Neural crest cell (in vitro differentiated cells): ENCODE data around the gene RHBDL1. TPM values are rescaled to one million over a fixed set of nuclear protein-coding genes. Genes with fewer than 3 reads are reported as not detected.

ENCODE experiments used
- DNase-seq: peaks from one replicate; pipeline ENCODE4 v3.0.0; 2021; ENCODE audit warnings: low read depth, mixed read lengths, low spot score
- H3K27ac Mint-ChIP-seq: one replicate; pipeline ENCODE4 v1.8.0; 2021; ENCODE audit warnings: mild to moderate bottlenecking, mixed read lengths; ENCODE audit not compliant: unreplicated experiment
- H3K27me3 Mint-ChIP-seq: 2 replicates; pipeline ENCODE4 v1.8.0; 2021; ENCODE audit warnings: low read depth, mild to moderate bottlenecking, mixed read lengths
- H3K36me3 Mint-ChIP-seq: 2 replicates; pipeline ENCODE4 v1.8.0; 2021; ENCODE audit warnings: low read depth, mild to moderate bottlenecking, mixed read lengths
- H3K4me1 Mint-ChIP-seq: 2 replicates; pipeline ENCODE4 v1.8.0; 2021; ENCODE audit warnings: mixed read lengths
- H3K4me3 Mint-ChIP-seq: one replicate; pipeline ENCODE4 v1.8.0; 2021; ENCODE audit warnings: mild to moderate bottlenecking, mixed read lengths
- H3K9me3 Mint-ChIP-seq: 2 replicates; pipeline ENCODE4 v1.8.0; 2021; ENCODE audit warnings: mixed read lengths
- total RNA-seq: library from RNA; stranded (reverse); gene quantifications from 2 replicates; pipeline ENCODE4 v1.2.1, GENCODE V29; 2021
- TF ChIP-seq, protein P1 (sequence below): fragments of 200-600 bp; sonication (generic); conservative IDR thresholded peaks from 2 replicates; pipeline ENCODE4 v1.5.0; 2021; ENCODE audit warnings: antibody characterized with exemption, mild to moderate bottlenecking

Gene RHBDL1
- total RNA-seq, 1 donor from 2014 or later = 3.1 TPM

- TF ChIP-seq, protein P1, sequence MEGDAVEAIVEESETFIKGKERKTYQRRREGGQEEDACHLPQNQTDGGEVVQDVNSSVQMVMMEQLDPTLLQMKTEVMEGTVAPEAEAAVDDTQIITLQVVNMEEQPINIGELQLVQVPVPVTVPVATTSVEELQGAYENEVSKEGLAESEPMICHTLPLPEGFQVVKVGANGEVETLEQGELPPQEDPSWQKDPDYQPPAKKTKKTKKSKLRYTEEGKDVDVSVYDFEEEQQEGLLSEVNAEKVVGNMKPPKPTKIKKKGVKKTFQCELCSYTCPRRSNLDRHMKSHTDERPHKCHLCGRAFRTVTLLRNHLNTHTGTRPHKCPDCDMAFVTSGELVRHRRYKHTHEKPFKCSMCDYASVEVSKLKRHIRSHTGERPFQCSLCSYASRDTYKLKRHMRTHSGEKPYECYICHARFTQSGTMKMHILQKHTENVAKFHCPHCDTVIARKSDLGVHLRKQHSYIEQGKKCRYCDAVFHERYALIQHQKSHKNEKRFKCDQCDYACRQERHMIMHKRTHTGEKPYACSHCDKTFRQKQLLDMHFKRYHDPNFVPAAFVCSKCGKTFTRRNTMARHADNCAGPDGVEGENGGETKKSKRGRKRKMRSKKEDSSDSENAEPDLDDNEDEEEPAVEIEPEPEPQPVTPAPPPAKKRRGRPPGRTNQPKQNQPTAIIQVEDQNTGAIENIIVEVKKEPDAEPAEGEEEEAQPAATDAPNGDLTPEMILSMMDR = no peak
- H3K36me3 Mint-ChIP-seq = no peaks in the 10 kb centered on the region
- peaks cover 12% of the 10 kb centered on the region for H3K27me3 Mint-ChIP-seq
- H3K4me1 Mint-ChIP-seq = peaks cover 8% of the 10 kb centered on the region
- no peak overlapping the region for H3K27ac Mint-ChIP-seq
- DNase-seq = no peak
- no peaks in the 10 kb centered on the region for H3K9me3 Mint-ChIP-seq
- peak overlapping the region; percentile 61 for H3K4me3 Mint-ChIP-seq
Observed at GRCh38 chr16:672371-672770, 3.1 kb upstream of the RHBDL1 start.

- Mint-ChIP-seq H3K27me3 (peaks cover 12% of the 10 kb centered on the region), H3K4me1 (peaks cover 4% of the 10 kb centered on the region), H3K36me3 (no peaks in the 10 kb centered on the region), H3K4me3 (peak overlapping the region; percentile 61), H3K9me3 (no peaks in the 10 kb centered on the region), H3K27ac (no peak overlapping the region)
- TF ChIP-seq, protein P1 = no peak
- no peak for DNase-seq
Observed at GRCh38 chr16:672851-673250, 2.6 kb upstream of the RHBDL1 start.

DNA sequence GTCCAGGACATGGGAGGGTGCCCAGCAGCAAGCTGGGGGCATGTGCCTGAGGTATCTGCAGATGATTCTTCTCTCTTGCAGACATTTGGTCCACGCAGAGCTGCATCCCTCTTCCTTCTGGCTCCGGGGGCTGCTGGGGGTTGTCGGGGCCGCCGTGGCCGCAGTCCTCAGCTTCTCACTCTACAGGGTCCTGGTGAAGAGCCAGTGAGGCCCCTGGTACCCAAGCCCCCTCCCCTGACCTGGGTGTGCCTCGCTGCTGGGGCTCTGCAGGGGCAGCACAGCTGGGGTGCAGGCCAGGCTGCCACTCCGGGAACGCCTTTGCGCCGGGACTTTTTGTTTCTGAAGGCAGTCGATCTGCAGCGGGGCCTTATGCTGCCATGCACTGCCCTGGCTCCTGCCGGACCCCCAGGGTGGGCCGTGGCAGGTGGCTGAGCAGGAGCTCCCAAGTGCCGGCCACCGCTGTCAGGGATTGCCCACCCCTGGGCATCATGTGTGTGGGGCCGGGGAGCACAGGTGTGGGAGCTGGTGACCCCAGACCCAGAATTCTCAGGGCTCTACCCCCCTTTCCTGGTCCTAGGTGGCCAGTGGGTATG, 2.0 kb upstream of the RHBDL1 start:
- H3K4me1 Mint-ChIP-seq = peaks cover 4% of the 10 kb centered on the region

DNA sequence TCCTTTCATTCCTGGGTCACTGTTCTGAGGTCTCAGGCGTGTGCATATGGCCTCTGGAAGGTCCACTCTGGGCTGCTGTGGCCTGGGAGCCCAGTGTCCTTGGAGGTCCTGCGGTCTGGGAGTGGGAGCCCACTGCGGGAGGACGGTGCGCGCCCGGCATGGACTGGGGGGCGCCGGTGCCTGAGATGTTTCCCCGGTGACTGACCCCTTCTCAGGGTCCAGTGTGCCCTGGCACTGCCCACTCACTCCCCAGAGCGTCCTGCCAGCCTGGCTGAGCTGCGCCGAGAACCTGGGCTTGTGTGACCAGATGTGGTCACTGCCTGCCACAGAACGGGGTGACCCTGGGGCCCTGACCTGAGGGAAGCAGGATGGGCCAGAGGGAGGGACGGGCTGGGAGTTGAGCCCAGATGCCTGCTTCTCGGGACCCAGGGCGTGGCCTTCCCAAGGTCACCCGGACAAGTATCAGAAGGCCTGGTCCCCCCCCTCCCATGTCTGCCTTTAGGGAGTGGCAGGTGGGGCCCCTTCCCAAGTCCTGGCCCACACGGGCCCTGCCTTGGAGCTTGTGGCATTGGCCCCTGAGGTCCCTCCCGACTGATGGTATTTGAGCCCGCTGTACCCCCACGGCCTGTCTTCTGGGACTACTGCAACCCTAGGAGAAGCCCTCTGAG, 1.1 kb upstream of the RHBDL1 start:
- Mint-ChIP-seq H3K27me3 (peaks cover 14% of the 10 kb centered on the region), H3K4me1 (peaks cover 7% of the 10 kb centered on the region), H3K4me3 (peak overlapping the region; percentile 81), H3K27ac (no peak overlapping the region), H3K9me3 (no peaks in the 10 kb centered on the region), H3K36me3 (no peaks in the 10 kb centered on the region)
- TF ChIP-seq, protein P1 = no peak
- DNase-seq = no peak

More for the DNA sequence above, 2.0 kb upstream of the RHBDL1 start:
- Mint-ChIP-seq H3K36me3 (no peaks in the 10 kb centered on the region), H3K9me3 (no peaks in the 10 kb centered on the region), H3K4me3 (no peak overlapping the region), H3K27ac (no peak overlapping the region), H3K27me3 (peaks cover 12% of the 10 kb centered on the region)
- DNase-seq = no peak
- TF ChIP-seq, protein P1 = no peak

- Mint-ChIP-seq H3K36me3 (no peaks in the 10 kb centered on the region), H3K27ac (no peak overlapping the region), H3K27me3 (peaks cover 16% of the 10 kb centered on the region), H3K4me1 (peaks cover 9% of the 10 kb centered on the region), H3K9me3 (no peaks in the 10 kb centered on the region), H3K4me3 (no peak overlapping the region)
- no peak for DNase-seq
- TF ChIP-seq, protein P1 = no peak
Observed at GRCh38 chr16:675884-676564, 553 bp downstream of the RHBDL1 start.
